NCI-H226 (cell line): Measurements from ENCODE around the gene KPNA1.
A peak's percentile ranks its signal among the peaks of the same experiment; 100 is the strongest.

Experiments used
- DNase-seq: peaks from one replicate; pipeline ENCODE4 v3.0.0-alpha.2; 2015

The KPNA1 gene

DNA sequence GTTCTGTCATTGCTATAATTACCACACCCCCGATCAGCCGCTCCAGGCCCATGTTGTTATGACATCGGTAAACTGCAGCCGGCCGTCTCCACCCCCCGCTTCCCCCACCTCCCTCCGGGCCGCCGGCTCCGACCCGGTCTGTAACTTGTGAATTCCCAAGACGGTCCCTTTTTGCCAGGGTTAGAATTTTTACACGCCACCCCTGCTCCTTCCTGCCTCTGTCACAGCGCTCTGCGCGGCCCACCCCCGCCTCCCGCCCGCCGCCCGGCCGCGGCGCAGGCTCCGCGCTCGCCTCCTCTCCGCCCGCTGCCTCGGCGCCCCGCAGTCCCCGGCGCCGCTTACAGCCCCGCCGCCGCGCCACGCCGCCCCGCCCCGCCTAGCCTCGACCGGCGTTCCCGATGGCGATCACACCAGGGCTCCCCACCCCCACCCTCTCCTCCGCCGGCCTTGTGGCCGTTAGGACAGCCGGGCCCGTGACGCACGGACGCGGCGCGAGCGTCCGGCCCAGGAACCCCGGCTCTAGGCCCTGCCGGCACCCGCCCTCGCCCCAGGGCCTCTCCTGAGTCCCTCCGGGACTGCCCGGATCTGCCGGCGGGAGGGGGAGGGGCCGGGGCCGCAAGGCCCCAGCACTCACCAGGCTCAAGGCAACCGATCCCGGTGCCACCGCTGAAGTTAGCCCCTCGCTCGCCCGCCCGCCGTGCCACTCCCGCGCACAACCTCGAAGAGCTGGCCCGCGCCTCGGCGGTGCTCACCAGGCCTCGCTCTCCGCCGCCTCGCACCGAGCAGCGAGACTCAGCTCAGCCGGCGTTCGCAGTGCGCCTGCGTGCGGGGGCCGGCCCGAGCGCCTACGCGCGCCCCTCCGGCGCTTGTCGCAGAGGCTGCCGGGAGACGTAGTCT lies at the start of gene KPNA1:
TSS of gene KPNA1 (minus strand) at position 817 of the 897 bp plus-strand sequence. CDS start 18,374 bp downstream, outside the sequence.
- peak; percentile 72 for DNase-seq

DNA sequence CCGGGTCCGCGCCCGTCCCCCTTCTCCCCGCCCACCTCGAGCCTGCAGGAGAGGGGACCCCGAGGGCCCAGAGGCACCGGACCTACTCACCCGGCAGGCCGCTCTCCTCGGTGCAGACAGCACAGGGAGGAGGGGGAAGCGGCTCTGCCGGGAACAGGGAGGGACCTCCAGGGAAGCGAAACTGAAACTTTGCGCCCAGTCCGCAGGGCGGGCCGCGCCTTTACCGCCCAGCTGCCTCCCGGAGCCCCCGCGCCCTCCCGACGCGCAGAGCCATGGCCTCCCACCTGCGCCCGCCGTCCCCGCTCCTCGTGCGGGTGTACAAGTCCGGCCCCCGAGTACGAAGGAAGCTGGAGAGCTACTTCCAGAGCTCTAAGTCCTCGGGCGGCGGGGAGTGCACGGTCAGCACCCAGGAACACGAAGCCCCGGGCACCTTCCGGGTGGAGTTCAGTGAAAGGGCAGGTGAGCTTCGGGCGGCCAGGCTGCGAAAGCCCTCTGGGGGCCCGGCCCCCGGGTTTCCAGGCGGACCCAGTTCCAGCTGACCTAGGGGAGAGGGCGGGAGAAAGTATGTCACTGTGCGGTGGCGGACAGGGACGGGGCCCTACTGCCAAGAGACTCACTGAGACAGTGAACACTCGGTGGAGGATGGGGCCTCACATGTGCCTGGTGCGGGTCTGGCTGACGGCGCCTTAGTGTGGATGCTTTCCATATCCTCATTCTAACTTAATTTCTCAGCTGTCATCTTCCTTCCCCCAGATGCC lies 49.6 kb upstream of the KPNA1 start, which contains the start of the genes DTX3L and PARP9:
TSS of gene DTX3L (plus strand) at position 184 of the 758 bp plus-strand sequence. CDS start at position 273, 89 bp downstream.
TSS of gene PARP9 (minus strand) at position 146 of the 758 bp plus-strand sequence. CDS start 4,680 bp downstream, outside the sequence.
- peak; percentile 80 for DNase-seq

DNA sequence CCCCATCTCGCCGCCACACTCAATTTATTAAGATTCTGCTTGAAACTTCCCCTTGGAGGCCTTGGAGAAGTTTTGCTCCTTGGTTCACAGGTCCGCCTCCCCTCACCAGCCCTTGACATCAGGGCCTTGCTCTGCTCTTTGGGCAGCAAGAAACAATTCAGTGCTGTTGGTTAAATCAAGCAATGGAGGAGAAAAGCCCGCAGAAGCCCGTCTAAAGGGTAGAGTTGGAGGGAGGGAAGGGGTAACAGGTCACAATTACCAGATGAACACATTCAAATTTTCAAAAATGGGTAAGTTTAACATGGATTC lies 48.9 kb upstream of the KPNA1 start:
- DNase-seq, result no peak

DNA sequence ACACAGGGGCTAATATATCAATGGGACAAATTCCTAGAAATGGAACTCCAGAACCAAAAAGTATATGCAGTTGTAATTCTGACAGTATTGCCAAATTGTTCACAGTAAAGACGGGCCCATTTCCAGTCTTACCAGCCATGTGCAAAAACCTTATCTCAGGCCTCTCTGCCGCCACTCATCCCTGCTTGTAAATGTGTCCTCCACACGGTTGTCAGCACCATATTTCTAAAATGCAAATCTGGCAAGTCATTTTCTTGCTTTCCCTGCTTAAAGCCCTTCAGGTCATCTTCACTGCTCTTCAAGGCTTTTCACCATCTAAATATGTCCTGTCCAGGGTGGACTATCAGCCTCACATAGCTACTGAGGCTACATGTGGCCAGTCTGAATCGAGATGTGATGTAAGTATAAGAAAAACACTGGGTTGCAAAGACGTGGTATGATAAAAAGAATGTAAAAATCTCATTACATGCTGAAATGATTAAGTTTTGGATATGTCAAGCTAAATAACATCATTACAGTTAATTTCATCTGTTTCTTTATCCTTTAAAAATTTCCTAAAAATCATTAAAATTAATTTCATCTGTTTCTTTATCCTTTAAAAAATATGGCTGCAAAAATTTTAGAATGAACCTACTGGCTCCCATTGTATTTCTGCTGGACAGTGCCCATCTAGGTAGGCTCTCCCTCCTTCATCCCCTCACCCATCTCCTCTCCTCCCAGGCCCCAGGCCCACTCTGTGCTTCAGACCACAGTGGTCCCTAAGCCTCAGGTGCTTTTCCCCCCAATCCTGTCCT lies 48.4 kb upstream of the KPNA1 start:
- DNase-seq, result no peak

DNA sequence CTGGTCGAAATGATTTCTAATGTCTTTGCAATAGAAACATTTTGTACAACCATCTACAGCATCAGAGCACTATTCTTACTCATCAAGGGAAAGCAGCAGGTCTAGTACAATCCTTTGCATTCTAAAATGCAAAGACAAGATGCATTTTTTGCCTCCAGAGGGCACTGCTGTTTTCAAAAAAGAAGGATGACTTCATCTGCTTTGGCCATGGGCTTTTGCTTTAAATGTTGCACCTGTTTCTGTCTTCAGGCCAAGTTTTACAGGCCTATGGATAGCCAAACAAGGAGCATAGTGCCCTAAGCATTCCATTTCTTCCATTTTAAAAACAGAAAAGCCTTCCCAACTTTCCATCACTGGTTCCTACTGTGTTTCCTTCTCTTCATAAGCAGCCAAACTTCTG lies 45.9 kb upstream of the KPNA1 start:
- DNase-seq, result peak; percentile 37

DNA sequence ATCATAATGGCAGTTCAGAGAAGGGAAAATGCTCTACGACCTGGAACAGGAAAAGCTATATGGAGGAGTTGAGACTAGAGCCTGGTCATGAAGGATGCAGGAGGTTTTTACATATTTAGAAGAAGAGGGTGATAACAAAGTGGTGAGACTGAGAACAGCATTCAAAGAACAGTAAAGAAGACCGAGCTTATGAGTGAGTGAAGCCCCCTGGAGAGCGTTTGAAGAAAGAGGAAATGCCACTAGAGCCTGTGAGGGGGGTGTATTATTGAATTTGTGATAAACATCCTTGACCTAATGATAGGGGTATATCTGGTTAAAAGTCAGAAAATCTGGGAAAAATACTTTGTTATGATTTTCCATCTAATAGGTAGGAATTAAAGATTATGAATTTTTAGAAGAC lies 45.2 kb upstream of the KPNA1 start:
- no peak for DNase-seq

DNA sequence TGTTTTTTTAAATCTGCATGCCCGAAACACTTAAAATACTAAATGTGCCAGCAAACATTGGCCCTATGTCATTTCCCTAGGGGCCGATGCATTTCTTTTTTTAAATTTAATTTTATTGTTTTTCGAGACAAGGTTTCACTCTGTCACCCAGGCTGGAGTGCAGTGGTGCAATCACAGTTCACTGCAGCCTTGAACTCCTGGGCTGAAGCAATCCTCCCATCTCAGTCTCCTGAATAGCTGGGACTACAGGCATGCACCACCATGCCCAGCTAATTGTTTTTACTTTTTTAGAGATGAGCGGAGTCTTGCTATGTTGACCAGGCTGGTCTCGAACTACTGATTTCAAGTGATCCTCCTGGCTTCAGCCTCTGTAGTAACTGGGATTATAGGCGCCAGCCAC lies 43.9 kb upstream of the KPNA1 start:
- no peak for DNase-seq

DNA sequence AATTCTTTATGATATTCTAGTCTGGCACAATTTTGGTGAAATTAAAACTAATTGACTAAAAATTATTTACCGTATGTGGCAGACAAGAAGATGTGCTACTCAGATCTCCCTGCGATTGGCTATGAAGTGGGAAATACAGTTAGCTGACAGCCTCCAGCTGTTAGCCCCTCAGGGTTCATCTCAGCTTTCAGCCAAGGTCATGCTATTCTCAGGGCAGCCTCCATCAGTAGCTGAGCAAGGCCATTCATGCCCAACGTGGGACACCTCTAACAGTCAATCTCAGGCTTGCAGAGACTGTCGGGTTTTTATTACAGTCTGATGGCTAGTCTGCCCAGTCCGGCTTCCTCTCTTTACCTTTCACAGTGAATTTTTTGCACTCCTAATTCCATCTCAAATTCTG lies 42.6 kb upstream of the KPNA1 start:
- DNase-seq, result no peak

DNA sequence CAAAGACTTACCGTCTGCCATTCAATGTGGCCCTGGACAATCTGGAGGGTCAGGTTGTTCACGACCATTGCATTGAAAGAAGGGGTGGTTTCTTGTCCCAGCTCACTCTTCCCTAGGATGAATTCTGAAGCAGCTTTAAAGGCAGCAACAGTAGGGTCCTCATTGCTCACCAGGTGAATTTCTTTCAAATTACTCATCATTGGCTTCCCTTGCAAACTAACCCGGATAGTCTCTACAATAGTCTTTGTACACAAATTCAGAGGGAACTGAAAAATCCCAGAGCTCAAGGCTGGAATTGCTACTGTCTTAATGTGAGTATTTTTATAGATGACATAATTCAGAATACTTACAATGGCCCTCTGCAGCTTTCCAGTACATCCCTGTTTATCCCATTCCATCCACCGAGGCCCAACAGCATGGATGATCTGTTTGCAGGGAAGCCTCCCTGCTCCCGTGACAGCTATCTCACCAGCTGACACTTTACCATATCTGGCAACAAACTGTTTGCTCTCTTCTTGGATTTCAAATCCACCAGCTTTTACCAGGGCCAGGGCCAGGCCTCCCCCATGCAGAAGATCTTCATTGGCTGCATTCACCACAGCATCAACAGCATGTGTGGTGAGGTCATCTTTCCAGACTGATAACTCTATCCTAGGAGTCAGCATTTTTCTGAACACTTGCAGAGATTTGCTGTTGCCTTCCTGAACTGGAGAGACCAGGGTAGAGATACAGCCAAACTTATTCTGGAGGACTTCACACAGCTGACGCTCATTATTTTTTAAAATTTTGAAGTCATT lies 40.7 kb upstream of the KPNA1 start:
- DNase-seq, result peak; percentile 52

DNA sequence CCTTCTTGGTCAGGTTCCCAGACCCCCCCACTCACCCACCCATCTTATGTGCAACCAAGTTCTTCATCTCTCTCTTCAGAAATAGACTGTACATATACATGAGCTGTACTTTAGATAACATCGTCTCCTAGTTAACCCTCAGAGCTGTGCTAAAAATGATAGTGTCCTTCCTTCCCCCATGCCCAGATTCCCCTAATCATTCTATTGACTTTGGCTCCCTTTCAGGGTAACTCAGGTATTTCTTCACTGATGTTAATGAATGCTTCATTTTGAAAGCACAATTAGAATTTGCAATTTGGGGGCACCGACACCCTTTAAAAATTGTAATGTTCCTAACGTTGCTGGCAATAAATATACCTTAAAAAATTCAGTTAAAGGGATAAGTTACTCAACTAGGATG lies 38.4 kb upstream of the KPNA1 start:
- DNase-seq, result no peak

DNA sequence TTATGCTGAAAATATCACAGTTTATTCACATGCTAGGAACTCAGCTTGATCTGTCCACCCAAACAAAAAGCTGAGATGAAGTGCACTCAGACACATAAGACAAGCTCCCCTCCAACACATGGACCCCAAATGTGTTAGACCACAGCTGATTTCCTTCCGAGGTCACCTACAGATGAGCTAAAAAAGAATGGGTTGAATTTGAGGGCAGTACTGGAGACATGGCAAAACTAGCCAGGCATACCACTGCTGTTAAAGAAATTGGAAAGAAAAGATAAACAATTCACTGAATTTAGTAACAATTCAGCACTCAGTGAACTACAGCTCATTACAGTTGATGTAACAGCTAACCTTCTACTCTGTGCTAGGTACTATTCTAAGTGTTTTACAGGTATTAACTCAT lies 33.9 kb upstream of the KPNA1 start:
- no peak for DNase-seq

DNA sequence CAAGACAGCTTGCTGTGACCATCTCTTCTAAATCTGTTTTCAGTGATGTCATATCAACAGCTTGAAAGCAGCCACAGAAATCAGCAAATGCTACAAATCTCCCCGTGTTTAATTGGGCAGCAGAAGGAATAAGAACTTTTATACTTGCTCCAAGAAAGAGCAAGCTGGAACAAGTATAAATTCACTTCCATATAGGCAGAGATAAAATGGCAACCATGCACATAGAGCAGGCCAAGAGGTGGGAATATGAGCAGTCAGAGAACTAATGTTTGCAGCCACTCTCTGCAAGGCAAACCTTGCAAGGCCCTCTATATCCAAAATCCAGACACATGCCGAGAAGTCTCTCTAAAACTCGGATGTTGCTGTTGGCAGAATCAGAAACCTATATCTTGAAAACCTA lies 33.3 kb upstream of the KPNA1 start:
- no peak for DNase-seq

DNA sequence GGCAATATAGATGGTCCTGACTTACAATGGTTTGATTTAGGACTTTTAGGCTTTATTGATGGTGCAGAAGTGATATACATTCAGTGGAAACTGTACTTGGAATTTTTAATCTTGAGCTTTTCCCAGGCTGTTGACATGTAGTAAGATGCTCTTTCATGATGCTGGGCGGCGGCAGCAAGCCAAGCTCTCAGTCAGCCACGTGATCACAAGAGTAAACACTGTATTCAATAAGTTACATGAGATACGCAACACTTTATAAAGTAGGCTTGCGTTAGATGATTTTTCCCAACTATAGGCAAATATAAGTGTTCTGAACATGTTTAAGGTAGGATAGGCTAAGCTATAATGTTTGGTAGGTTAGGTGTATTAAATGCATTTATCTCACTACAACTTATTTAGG lies 31.4 kb upstream of the KPNA1 start:
- no peak for DNase-seq

DNA sequence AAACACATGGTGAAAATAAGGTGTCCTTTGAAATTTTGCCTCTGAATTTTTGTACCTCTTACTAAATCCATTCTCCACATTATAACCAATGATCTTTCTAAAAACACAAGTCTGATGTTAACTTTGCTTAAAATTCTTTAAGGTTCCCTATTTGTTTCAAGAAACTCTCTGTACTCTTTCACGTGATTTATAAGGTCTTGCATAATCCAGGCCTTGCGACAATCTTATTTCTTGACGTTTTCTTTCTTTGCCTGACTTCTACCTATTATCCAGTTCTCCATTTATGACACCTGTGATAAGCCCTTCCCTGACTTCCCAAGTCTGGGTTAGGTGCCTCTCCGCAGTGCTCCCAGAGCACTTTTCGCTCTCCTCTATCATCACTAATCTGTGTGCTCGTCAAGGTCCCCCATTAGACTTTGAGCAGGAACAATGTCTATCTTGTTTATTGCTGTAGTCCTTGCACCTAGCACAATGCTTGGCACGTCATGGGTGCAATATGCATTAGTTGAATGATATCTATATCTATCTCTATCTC lies 24.3 kb upstream of the KPNA1 start:
- no peak for DNase-seq

DNA sequence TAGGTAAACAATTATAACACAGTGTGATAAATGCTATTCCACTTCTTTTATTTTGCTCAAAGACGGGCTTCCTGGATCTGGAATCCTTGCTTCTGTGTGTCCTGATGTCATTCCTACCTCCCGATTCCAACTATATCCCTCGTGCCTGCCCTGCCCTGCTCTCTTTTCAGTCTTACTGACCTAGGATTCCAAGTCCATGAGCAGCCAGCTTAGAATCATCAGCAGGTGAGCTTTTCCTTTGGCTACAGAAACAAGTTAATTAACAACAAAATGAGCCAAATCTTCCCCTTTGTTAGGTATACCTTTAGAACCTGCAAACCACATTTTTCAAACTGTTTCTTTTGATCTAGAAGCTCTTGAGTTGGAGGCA lies 21.9 kb upstream of the KPNA1 start:
- DNase-seq, result no peak

DNA sequence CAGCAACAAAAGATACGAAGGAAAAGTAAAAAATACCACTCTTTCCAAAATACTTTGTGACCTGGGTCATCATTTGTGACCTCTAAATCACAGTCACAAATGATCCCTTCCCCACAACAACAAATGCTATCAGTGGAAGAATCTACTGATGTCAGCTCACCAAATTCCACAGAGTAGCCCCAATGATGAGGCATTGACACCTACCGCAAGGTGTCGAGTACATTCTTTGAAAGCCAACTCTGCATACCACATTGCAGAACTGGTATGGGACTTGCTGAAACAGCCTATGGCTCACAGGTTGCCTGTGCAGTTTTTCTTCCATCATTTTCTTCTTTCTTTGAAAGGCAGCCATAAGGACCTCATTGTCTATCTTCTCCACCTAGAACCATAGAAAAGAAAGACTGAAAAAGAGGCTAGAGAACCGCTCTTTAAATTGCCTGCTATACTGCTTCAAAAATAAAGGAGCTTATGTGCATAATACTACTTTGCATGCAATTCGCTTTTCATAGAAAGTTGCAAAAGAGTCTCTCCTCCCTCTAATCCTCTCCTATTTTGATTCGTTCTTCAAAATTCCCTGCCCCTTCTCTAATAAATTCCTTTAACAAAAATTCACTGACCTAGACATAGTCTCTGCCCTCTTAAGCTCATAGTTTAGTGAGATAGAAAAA lies 21.4 kb upstream of the KPNA1 start:
- DNase-seq, result no peak

DNA sequence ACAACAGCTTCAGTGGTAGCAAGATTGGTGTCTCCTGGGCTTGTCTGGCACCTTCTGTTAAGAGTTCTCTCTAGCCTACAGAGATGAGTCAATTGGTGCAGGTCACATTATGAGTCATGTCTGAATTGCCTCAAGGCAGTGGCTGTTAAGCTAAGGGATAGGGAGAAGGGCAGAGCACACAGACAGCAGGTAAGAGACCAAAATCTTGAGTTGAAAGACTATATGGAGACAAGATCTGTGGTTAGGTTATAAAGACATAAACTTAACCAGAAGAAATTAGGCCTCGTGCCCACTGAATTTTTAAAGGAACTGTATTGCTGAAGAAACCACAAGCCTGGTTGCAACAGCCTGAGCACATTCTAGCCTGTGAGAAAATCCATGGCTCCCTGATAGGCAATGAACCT lies 19.2 kb upstream of the KPNA1 start:
- peak; percentile 71 for DNase-seq

DNA sequence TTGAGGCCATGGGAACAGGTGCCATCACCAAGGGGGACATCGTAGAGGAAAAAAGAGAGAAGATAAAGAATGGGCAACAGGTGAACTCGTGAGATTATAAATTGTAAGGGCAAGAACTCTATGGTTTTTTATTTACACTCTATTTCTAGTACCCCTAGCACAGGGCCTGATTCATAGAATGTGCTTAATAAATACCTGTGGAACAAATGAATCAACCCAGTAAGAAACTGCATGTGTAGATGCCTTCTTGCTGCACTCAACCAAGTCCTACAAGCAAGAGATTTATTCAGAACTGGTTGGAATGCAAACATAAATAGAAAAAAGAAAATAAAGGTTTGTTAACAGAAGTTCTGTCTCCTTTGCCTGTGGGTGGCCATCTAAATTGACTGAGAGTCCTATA lies 18.7 kb upstream of the KPNA1 start:
- no peak for DNase-seq

DNA sequence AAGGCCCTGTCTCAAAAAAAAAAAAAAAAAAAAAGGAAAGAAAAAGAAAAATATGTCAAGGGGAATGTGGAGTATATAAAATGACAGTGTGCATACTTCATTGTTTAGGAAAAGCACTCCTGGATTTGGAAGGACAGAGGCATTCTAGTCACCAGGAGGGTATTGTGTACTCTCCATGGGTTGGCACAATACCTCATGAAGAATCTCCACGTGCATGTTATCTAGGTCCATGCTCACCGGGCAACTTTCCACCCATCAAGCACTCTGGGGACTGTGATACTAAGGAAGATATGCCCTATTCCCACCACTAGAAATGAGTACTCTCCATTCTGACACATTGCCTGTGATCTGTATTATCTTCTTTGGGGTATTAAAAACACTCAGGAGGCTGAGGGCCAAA lies 15.4 kb upstream of the KPNA1 start:
- DNase-seq, result no peak

DNA sequence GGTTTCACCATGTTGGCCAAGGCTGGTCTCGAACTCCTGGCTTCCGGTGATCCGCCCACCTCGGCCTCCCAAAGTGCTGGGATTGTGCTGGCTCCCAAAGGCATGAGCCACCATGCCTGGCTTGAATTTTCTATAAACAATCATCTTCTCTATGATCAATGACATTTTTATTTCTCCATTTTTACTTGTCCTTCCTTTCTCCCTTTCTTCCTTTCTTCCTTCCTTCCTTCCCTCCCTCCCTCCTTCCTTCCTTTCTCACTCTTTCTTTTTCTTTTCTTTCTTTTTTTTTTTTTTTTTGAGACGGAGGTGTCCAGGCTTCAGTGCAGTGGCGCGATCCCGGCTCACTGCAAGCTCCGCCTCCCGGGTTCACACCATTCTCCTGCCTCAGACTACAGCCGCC lies 8.6 kb upstream of the KPNA1 start:
- DNase-seq, result no peak

DNA sequence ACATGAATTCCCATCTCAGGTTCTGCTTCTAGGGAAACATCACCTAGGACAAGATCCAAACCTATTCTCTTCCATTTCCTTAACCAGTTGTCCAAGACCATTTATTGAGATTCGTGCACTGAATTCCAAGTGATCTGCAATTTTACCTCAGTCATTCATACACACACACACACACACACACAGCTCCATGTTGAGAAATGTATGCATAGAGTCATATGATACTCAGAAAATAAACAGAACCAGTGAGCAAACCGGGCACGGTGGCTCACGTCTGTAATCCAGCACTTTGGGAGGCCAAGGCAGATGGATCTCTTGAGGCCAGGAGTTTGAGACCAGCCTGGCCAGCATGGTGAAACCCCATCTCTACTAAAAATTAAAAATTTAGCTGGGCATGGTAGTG lies 6.1 kb upstream of the KPNA1 start:
- no peak for DNase-seq

DNA sequence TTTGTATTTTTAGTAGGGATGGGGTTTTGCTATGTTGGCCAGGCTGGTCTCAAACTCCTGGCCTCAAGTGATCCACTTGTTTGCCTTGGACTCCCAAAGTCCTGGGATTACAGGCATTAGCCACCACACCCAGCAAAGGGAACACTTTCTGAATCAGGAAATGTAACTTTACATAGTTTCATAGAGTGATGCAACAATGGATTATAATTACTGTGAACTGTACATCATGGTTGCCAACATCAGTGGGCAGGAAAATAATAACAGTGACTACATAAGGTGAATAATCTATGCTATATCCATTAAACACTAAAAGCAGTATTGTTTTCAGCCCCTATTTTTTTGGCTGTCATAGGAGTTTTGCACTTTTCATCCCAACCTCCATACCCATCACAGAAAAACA lies 5.0 kb upstream of the KPNA1 start:
- DNase-seq, result no peak
